Measurements from ENCODE around the gene APOBEC2.

The APOBEC2 gene

DNA sequence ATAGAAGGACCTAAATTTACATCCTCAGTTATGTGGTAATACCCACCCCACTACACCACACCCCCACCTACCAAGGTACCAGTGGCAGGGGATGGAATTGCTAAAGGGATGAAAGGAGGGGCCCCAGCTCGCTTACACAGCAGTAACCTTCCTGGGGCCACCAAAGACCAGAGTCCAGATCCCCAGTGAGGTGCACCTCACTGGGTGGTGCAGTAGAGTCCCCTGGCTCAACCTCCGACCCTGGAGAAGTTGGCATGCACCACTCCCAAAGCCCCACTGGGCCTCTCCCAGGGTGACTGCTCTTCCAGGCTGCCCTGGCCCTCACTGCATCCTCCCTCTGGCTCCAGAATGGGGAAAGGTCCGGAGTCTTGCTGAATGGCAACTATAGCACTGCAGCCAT lies 14.8 kb upstream of the APOBEC2 start:
- ATAC-seq: no peak

DNA sequence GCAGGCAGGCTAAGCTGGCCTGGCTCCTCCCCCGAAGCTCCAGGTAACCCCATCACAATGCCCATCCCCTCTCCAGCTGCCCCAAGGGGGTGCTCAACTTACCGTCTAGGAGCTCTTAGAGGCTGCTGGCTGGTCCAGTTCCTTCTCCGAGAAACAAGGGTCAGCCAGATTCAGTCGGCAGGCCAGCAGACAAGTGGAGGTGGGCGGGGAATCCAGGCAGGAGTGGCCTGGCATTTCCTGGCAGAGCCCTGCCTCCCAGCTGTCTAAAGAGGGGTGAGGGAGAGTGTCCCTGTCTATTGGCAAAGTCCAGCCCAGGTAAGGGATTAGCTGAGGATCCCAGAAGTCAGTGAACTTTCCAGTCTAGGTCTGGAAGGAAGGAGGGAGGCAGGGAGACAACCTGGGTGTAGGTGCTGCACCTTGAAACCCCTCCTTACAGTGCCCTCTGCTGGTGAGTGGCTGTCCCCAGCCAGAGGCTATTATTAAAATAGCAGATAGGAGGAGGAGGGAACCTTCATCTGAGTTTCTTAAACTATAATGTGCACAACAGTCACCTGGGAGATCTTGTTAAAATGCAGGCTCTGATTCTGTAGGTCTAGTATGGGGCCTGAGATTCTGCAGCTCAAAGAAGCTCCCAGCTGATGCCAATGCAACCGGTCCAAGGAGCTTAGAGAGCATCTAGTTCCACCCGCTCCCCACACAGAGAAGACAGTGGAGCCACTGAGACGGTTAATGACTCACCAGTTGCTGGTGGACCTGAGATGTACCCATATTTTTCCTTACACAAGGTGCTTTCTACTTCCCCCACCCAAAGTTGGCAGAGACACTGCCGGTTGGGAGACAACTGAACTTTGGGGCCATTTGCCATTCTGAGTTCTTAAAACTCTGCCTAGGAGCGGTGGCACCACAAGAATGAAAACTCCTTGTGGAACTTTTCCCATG lies 13.7 kb upstream of the APOBEC2 start, which contains the start of gene UNC5CL:
TSS of gene UNC5CL (minus strand) at position 162 of the 939 bp plus-strand sequence. CDS start 4,147 bp downstream, outside the sequence.
- peak; percentile 55 to 63 for ATAC-seq

DNA sequence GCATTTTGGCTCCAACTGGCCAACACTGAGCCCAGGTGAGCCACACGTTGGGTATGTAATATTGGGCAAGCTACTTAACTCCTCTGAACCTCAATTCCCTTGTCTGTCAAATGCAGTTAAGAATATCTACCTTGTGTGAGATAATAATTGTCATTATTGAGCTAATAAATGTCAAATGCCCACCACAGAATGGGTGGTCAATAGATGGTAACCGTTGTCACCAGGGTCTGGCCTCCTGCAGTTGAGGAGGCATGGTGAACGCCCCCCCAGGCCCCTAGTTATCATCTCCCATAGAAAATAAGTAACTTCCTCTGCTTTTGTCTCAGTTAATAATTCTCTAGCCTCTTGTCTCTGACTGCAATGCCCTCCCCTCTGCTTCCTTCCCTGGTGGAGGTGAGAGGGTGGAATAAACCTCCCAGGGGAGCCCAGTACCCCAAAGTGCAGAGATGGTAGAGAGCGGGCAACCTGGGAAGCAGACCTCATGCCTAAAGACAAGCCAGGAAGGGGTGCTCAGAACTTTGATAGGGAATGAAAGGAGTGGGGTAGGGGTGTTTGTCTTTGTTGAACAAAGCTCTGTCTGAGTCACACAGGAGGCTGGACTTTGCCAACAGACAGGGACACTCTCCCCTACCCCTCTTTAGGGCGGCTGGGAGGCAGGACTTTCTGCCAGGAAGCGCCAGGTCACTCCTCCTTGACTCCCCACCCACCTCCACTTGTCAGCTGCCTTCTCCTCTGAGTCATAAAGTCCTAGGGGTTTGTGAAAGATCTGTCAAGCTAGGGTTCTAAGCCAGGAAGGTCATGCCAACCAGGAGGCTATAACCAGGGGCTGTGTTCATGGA lies 12.7 kb upstream of the APOBEC2 start:
- ATAC-seq: no peak

DNA sequence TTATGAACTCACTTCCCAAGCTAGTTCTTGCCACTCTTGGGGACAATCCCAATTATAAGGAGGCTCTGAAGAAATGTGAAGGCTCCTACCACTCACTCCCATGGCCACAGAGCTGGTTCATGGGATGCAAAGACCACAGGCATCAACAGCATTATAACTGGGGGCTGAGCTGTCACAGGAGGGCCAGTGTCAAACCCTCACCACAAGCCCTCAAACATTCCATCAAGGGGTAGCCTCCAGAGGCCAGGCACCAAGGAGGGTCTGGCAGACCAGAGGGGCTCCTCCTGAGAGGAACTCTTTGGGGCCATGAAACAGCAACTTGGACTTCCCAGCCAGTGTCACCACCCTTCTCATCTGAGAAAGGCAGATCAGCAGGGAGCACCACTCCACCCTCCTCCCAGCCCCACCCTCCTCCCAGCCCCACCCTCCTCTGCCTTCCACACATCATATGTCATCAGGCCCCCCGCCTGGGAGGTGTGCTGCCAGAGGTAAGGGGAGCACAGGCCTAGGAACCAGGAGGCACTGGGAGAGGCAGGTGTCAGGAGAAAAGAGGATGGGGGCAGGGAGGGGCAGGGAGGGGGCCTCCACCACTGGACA lies 12.0 kb upstream of the APOBEC2 start:
- ATAC-seq: no peak

DNA sequence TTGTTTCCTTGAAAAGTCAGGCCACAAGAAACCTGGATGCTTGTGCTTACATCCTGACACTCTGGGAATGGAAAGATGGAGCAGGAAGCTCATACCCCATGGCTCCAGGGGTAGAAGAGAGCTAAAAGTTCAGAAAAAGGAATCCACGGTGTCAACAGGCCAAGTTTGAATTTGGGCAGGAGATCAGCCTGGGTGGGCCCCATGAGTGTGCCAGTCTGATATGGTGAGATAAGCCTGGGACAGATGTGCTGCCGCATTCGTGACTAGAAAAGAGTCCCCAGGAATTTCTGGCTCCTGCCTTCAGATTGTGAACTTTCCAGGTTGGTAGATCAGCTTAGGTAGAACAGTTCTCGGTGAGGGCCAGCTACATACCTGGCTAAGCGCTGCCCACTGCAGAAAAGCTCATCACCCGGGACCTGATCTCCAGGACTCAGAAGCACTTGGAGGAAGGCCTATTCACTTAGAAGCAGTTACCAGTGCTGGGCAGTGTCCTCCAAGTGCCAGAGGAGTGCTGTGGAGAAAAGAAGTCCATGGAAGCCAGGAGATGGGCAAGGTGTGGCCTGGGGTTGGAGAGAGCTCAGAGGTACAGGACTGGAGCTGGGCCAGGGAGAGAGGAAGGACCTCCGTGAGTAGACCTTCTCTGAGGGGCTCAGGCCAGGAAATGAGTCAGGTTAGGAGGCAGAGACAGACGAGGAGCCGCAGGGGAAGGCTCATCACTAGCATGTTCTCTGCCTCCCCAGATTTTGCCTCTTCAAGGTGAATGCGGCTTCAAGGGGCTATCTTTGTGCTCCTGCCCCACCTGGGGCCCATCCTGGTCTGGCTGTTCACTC lies 10.6 kb upstream of the APOBEC2 start, which contains the start of gene TSPO2:
TSS of gene TSPO2 (plus strand) at position 242 of the 830 bp plus-strand sequence. CDS start at position 761, 519 bp downstream.
- no peak for ATAC-seq

DNA sequence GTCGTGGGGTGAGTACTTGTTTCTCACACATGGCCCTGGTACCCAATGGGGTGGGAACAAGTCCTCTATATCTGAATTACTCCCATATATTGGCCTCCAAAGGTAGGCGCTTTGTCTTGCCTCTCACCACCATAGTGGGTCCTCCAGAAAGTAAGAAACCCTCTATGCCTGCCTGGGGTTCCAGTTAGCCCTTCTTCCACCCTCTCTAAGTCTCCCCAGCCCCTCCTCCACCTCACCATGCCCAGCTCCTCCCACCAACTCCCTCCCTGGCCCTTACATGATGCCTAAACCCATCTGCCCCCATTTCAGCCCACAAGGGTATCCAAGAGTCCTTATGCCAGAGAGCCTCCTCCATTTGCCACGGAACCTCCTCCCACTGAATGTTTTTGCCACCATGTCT lies 9.9 kb upstream of the APOBEC2 start:
- no peak for ATAC-seq

DNA sequence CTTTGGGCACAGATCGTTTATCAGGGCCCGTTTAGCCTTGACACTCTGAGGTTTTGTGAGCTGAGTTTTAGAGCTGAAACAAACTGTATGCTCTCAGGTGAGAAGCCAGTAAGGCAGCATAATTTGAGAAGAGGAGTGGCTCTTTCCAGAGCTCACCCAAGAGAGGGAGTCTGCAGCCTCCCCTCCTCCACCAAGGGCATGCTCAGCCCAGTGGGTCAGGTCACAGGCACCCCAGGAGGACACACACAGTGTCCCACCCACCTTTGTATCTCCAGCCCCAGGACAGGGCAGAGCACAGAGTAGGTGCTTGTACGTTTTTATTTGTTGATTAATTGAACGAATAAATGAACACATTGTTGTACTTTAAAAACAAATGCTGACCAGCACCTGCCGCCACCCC lies 7.3 kb upstream of the APOBEC2 start:
- ATAC-seq: no peak

DNA sequence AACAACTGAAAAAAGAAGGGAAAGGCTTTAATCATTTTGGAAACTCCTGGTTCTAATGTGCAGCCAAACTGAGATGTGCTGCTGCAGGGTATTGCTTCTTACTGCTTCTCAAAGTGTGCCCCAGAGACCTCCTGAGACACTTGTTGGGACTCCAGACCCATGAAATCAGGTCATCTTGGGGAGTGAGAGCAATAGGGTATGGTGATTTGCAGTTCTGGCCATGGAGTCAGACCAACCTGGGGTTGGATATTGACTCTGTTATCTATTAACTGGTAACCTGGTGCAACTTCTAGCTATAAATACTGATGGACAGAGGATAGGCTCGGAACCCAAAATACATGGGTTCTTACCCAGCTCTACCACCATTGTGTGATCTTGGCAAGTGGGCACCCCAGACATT lies 6.9 kb upstream of the APOBEC2 start:
- ATAC-seq: no peak

DNA sequence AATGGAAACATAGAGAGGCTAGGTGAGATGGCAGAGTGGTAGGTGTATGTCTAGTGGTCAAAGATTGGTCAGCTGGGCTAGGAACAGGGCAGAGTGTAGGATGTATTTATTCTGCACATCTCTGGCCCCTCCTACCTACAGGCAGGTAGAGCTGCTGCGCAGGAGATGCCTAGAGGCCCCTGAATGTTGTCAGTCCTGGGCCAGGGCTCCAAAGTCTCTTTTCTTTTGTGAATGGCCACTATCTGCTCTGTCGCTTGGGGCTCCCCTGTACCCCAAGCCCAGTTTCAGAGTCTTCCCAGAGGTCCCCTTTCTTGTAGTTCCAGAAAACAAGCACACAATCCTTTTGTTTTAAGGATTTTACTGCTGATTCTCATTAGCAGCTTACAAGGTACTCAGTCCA lies 5.7 kb upstream of the APOBEC2 start:
- no peak for ATAC-seq

DNA sequence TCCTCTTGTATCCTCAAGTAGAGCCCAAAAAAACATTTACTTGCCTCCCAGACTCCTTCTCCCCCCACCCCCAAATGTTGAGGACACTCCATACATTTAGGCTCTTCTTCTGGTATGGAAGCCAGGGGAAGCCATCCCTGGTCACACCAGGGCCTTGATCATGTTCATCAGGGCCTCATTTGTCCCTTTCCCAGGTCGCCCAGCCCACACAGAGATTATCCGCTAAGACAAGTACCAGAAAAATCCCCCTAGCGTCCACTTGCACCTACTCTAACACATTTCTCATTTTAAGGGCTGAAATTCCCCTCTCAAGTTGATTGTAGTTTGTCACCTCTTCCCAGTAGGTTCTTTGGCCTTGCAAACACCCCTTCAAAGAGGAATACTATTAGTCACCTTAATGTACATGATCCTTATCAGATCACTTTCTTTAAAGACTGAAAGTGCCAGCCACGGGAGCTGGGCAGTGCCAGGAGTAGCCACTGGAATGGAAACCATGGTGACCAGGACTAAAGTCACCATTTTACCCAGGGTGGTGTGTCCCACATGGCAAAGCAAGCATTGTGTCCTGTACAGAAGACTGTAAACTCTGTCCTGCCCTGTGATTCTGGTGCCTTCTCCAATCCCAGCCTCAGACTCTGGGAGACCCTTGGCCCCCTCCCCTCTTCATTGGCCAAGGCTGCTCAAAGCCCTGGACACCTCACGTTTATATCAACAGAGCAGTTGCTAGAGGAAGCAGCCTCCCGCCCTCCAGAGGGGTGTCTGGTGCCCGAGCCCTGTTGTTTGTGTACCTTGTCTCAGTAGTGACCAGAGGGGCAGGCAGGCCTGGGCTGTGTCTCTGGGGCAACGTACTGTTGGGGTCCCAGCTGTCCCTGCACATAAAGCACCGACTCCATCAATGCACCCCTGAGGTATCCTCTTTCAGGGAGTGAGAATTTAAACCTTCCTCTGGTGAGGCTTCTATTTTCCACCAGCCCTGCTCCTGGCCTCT lies 5.0 kb upstream of the APOBEC2 start:
- no peak for ATAC-seq

DNA sequence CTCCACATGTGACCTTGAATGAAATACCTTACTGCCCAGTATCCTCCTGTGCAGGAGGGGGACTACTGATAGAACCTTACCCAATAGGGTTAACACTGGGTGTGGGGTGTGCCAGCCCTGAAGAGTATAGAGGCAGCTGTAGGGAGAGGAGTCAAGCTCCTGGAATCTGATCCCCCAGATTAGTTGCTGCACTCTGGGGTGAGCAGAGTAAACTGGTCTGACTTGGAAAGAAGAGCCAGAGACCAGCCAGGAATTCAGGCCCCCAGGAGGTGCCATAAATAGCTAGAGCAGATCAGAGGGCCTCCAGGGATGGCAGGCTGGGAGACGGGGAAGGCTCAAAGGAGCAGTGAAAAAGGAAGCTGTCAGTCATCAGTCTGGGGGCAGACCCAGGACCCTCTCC lies 3.5 kb upstream of the APOBEC2 start:
- no peak for ATAC-seq

DNA sequence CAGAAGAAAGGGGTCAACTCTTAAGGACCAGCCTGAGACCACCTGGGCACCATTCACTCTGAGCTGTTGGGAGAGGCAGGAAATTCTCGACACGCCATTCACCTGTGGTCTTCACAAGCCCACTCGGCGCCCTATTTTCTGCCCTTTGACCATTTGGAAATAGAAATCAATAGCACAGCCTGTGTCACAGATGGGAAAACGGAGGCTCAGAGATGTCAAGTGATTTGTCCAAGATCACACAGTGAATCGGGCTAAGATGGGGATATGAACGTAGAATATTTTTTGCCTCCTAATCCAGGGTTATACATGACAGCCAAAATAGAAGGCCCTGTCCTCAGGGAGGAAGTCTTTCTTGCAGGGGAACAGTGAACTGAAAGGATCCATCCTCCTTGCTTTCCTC lies 3.0 kb upstream of the APOBEC2 start:
- ATAC-seq: no peak

DNA sequence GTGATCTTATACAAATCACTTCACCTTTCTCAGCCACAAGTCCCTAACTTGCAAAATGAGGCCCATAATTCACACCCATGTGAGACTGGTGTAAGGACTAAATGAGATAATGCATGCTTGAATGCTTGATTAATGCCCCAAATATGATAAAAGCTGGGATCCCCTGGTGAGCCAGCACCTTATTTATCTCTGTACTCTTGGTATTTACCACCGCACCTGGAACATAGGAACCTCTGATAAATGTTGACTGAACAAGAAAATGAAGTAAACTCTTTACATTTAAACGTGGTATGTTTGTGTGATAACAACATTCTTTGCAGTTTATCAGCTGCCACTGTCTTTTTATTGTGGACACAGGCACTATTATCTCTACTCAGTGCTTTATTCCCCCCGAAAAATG lies 2.5 kb upstream of the APOBEC2 start:
- ATAC-seq: no peak

DNA sequence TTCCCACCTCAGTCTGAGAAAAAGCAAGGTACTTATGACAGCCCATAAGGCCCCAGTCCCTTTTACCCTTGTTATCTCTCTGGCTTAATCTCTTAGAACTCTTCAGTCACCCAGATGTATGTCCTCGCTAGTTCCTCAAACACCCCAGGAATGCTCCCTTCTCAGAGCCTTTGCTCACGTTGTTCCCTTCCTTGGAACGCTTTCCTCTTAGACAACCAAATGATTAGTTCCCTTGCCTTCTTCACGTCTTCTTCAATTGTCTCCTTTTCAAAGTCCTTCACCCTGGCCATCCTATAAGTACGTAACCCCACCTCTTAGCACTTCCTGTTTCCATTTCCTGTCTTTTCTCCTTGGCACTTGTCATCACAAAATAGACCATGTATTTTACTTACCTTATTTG lies 1.1 kb upstream of the APOBEC2 start:
- ATAC-seq: peak in 1 of 2 donors; percentile 36

DNA sequence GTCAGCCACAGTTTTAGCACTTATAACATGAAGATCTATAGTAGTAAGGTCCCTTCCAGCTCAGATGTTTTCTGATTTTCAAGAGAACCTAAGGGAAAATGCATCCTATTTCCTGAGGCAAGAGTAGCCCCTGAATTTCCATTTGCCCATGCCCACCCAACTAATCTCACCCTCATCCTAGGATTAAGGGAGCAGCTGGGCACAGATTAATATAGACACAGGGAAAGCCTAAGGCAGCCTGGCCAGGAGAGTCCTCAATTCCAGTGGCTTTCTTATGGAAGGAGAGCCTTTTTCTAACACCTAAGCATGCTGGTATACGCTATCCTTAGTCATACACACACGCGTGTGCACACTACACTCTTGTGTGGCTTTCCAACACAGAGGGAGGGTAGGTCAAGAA lies 1.5 kb downstream of the APOBEC2 start:
- no peak for ATAC-seq

DNA sequence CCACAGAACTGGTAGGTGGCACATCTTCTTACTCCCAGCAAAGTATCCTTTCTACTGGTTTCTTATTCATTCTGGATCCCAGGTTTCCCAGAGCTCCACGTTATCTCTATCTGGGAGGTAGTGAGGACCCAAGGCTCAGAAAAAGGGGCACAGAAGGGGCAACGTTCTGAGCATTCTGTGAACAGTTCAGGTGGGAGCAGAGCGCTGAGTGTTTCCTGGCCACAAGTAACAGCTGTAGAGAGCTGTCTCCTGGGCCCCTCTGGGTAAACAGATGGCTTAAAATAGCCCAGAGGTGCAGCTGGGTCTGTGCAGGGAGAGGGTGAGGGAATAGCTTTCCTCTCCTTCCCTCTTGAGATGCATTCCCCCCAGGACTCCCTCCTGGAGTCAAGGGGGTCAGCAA lies 2.1 kb downstream of the APOBEC2 start:
- ATAC-seq: no peak

DNA sequence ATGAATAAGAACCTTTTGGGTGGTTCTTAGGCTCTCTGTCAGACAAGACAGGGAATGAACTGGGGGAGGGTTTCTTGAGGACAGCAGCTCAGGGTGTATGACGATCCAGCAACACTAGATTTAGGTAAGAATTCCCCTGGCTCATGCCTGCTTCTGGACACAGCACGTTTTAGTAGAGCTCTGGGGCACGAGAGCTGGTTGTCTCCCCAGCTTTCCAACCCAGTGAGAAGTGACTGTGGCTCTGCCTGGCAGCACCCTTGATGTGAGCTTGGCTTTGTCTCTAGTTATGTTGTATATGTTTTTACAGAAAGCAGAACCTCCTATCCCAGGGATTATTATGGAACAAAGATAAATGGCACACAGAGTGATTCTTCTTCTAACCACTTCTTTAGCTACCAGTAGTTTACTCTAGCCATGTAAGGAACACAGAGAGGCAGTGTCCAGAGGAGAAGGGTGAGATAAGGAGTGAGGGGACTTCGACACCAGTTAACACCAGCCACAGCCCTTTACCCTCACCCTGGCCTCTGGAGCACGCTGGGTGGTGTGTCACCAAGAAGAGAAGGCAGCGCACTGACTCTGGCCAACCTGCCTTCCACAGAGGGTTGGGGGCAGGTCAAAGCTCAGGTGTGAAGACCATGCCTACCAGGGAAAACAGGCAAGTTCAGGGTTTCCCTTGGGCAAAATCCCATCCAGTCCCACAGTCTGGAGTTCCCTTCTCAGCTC lies 3.9 kb downstream of the APOBEC2 start:
- ATAC-seq: no peak

DNA sequence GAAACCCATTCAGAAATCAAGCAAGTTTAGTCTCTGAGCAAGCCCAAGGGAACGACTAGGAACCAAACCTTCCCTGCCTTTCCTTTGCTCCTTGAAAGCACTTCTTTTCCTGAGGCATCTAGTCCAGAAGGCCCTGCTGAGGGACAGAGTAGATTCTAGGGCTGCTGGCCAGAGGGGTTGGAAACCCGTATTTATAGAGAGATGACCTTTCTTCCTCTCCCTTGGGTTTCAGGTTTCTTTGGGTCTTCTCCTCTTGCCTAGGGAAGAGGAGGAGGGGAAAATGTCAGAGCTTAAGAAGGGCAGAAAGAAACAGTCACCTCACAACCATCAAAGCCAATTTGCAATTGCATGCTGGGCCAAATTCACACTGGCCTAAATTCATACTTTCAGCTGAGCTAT lies 5.8 kb downstream of the APOBEC2 start:
- ATAC-seq: no peak

DNA sequence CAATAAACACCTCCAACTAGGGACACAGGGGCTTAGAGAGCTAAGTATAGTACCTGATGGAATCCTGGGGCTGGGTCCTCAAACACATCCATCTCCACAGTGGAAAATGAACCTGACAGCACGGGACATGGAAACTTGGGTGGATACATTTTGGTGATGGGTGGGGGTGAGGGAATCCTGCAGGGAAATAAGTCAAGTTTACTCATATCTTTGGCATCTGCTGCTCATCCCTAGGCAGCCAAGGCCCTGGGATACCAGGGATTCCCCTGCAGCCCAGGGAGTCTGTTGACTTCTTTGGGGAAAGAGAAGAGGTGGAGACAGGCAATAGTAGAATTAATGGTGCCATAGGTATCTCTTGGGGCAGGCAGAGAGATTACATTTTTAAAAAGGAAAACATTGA lies 6.6 kb downstream of the APOBEC2 start:
- ATAC-seq: no peak

DNA sequence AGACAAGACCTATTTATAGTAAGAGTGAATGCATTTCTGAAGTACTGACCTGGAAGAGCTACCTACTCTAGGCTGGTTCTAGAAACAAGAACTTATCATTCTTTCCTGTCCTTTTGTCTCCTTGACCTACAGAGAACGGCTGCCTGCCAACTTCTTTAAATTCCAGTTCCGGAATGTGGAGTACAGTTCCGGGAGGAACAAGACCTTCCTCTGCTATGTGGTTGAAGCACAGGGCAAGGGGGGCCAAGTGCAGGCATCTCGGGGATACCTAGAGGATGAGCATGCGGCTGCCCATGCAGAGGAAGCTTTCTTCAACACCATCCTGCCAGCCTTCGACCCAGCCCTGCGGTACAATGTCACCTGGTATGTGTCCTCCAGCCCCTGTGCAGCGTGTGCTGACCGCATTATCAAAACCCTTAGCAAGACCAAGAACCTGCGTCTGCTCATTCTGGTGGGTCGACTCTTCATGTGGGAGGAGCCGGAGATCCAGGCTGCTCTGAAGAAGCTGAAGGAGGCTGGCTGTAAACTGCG lies 8.3 kb downstream of the APOBEC2 start:
- no peak for ATAC-seq
